K562 (cell line): ENCODE results near the gene GALNT5.

Source experiments
- ELF1 ChIP-seq: fragments of 200-800 bp; sonication (Bioruptor generic); IDR thresholded peaks from 2 replicates; pipeline ENCODE4 v1.6.1; 2016; ENCODE audit warnings: missing genetic modification characterization, missing compliant biosample characterization
- ELF4 ChIP-seq: fragments of 450-650 bp; formaldehyde crosslinking; IDR thresholded peaks from 2 replicates; pipeline ENCODE4 v1.4.0; 2022; ENCODE audit warnings: missing genetic modification characterization
- ESRRA ChIP-seq: fragments of 450-650 bp; IDR thresholded peaks from 2 replicates; pipeline ENCODE4 v1.6.1; 2014; ENCODE audit warnings: low read depth, mild to moderate bottlenecking, moderate library complexity, borderline replicate concordance
- POLR2A ChIP-seq: fragments of 450-650 bp; conservative IDR thresholded peaks from 2 replicates; pipeline ENCODE4 v1.6.1; 2016
- POLR3A ChIP-seq: IDR thresholded peaks from 2 replicates; pipeline ENCODE4 v1.6.1; 2011; ENCODE audit warnings: borderline replicate concordance, mild to moderate bottlenecking, moderate library complexity; ENCODE audit not compliant: insufficient read length, insufficient read depth; ENCODE audit errors: extremely low read depth
- SP1 ChIP-seq: sonication (generic); formaldehyde crosslinking; IDR thresholded peaks from 2 replicates; pipeline ENCODE4 v1.8.1; 2022; ENCODE audit warnings: mild to moderate bottlenecking, missing genetic modification reagents
- SRSF9 ChIP-seq: fragments of 200-400 bp; formaldehyde crosslinking; IDR thresholded peaks from 2 replicates; pipeline ENCODE4 v1.6.1; 2017; ENCODE audit warnings: low read depth, low read length, borderline replicate concordance
- TARDBP ChIP-seq: fragments of 450-650 bp; IDR thresholded peaks from 2 replicates; pipeline ENCODE4 v1.6.1; 2016
- ZNF830 ChIP-seq: fragments of 250-450 bp; sonication (Bioruptor Pico); IDR thresholded peaks from 2 replicates; pipeline ENCODE4 v1.5.0; 2021; ENCODE audit warnings: mild to moderate bottlenecking
- TF ChIP-seq, protein P1 (sequence below), 3 experiments: IDR thresholded peaks in 2 of 3; conservative IDR thresholded peaks in 1 of 3; 2 replicates each; pipeline ENCODE4 v1.5.1; 2011 to 2012; ENCODE audit warnings: low read length in 3 of 3, mild to moderate bottlenecking in 3 of 3, control low read depth in 2 of 3, improper control_type of control experiment in 1 of 3, inconsistent platforms in 1 of 3, low read depth in 1 of 3, mixed read lengths in 1 of 3, moderate library complexity in 1 of 3; ENCODE audit not compliant: insufficient read depth in 2 of 3

GRCh38 chr2:157301307-157301706 lies 43.8 kb downstream of the GALNT5 start:
- TF ChIP-seq POLR2A (peak; percentile 52), TARDBP (no peak), ELF4 (CRISPR knock-in tag) (no peak), ZNF830 (CRISPR knock-in tag) (no peak), SP1 (CRISPR knock-in tag) (no peak), SRSF9 (no peak), ELF1 (tag) (no peak), ESRRA (no peak), POLR3A (no peak)
- TF ChIP-seq, protein P1, sequence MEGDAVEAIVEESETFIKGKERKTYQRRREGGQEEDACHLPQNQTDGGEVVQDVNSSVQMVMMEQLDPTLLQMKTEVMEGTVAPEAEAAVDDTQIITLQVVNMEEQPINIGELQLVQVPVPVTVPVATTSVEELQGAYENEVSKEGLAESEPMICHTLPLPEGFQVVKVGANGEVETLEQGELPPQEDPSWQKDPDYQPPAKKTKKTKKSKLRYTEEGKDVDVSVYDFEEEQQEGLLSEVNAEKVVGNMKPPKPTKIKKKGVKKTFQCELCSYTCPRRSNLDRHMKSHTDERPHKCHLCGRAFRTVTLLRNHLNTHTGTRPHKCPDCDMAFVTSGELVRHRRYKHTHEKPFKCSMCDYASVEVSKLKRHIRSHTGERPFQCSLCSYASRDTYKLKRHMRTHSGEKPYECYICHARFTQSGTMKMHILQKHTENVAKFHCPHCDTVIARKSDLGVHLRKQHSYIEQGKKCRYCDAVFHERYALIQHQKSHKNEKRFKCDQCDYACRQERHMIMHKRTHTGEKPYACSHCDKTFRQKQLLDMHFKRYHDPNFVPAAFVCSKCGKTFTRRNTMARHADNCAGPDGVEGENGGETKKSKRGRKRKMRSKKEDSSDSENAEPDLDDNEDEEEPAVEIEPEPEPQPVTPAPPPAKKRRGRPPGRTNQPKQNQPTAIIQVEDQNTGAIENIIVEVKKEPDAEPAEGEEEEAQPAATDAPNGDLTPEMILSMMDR (IDR thresholded peaks at IDR 0.05 in 2 of 3, conservative IDR thresholded peaks at IDR 0.05 in 1 of 3; ENCODE audit: insufficient read depth in 2 of 3, low read depth in 1 of 3, low read length in 3 of 3) = no peak
